Smooth muscle cell (in vitro differentiated cells): ENCODE data around the gene CCNF. TPM values are rescaled to one million over a fixed set of nuclear protein-coding genes. Genes with fewer than 3 reads are reported as not detected.

Experiments used
- DNase-seq: peaks from one replicate; lab custom pipeline; 2025; ENCODE audit not compliant: unreplicated experiment; lab: John Stamatoyannopoulos, UW
- H2AFZ ChIP-seq: fragments of 200-600 bp; sonication (generic); 2 replicates; pipeline ENCODE4 v1.6.0; 2016; ENCODE audit warnings: antibody characterized with exemption, low read depth, mild to moderate bottlenecking
- H3F3A ChIP-seq: fragments of 200-600 bp; sonication (generic); 2 replicates; pipeline ENCODE4 v1.6.0; 2017; ENCODE audit warnings: antibody characterized with exemption, low read depth
- H3K27ac ChIP-seq: fragments of 200-600 bp; sonication (generic); 2 replicates; pipeline ENCODE4 v1.5.1; 2016; ENCODE audit warnings: low read depth, mild to moderate bottlenecking
- H3K27me3 ChIP-seq: fragments of 200-600 bp; sonication (generic); 2 replicates; pipeline ENCODE4 v1.6.1; 2016; ENCODE audit warnings: low read depth, mild to moderate bottlenecking
- H3K36me3 ChIP-seq: fragments of 200-600 bp; sonication (generic); 2 replicates; pipeline ENCODE4 v1.5.1; 2016; ENCODE audit warnings: low read depth
- H3K4me1 ChIP-seq: fragments of 200-600 bp; sonication (generic); 2 replicates; pipeline ENCODE4 v1.5.1; 2016; ENCODE audit warnings: low read depth
- H3K4me2 ChIP-seq: fragments of 200-600 bp; sonication (generic); 2 replicates; pipeline ENCODE4 v1.6.0; 2016; ENCODE audit warnings: mild to moderate bottlenecking
- H3K4me3 ChIP-seq: fragments of 200-600 bp; sonication (generic); 2 replicates; pipeline ENCODE4 v1.5.1; 2016; ENCODE audit warnings: mild to moderate bottlenecking
- H3K79me2 ChIP-seq: fragments of 200-600 bp; sonication (generic); 2 replicates; pipeline ENCODE4 v1.6.0; 2016; ENCODE audit warnings: low read depth, mild to moderate bottlenecking
- H3K9ac ChIP-seq: fragments of 200-600 bp; sonication (generic); 2 replicates; pipeline ENCODE4 v1.6.0; 2016; ENCODE audit warnings: low read depth
- H3K9me3 ChIP-seq: fragments of 200-600 bp; sonication (generic); replicated peaks from 2 replicates; pipeline ENCODE4 v1.5.1; 2016; ENCODE audit warnings: low read depth
- H4K20me1 ChIP-seq: fragments of 200-600 bp; sonication (generic); 2 replicates; pipeline ENCODE4 v1.6.0; 2016; ENCODE audit warnings: low read depth
- CTCF ChIP-seq: fragments of 200-600 bp; sonication (generic); IDR thresholded peaks from 2 replicates; pipeline ENCODE4 v1.5.1; 2017; ENCODE audit warnings: borderline replicate concordance, mild to moderate bottlenecking, antibody characterized with exemption; ENCODE audit not compliant: insufficient read depth, poor library complexity, severe bottlenecking
- WGBS: methylation state at CpG from one replicate; pipeline ENCODE4 v1.1.7; 2016; ENCODE audit warnings: low lambda C conversion rate; 5-methylcytosine and 5-hydroxymethylcytosine counted together
- polyA plus RNA-seq: library from polyadenylated mRNA; unstranded; fragments of >200 nt; fragmentation: Nextera tagmentation; extraction: Ambion mirVana; gene quantifications from 2 replicates; pipeline ENCODE4 v1.2.1, GENCODE V29; 2016
- total RNA-seq: library from RNA; depleted of rRNA; stranded (reverse); fragments of >200 nt; gene quantifications from 2 replicates; pipeline ENCODE4 v1.2.3, GENCODE V29; 2014

CCNF gene
- total and polyA plus RNA-seq, 2 experiments from 2014 or later, result 3.6 to 12.8 TPM

GRCh38 chr16:2500430-2500917 is 71.2 kb downstream of the CCNF start:
- Histone ChIP-seq H3K4me1 (no peaks in the 10 kb centered on the region), H3K4me3 (no peak overlapping the region), H3K4me2 (no peak overlapping the region), H3K27me3 (no peaks in the 10 kb centered on the region), H3K9ac (no peak overlapping the region), H3K9me3 (no peaks in the 10 kb centered on the region), H3K27ac (no peak overlapping the region), H4K20me1 (no peaks in the 10 kb centered on the region), H3K36me3 (no peaks in the 10 kb centered on the region), H3F3A (peaks cover 5% of the 10 kb centered on the region), H2AFZ (no peak overlapping the region), H3K79me2 (no peaks in the 10 kb centered on the region)
- no peak for DNase-seq
- 95% methylated on average over 17 of the region's 20 CpGs for WGBS
- no peak for TF ChIP-seq CTCF

GRCh38 chr16:2500918-2501750 is 71.9 kb downstream of the CCNF start:
- DNase-seq, result peak; percentile 83
- Histone ChIP-seq H3K4me2 (peak overlapping the region; percentile 81), H3K4me1 (no peaks in the 10 kb centered on the region), H3F3A (peaks cover 5% of the 10 kb centered on the region), H2AFZ (no peak overlapping the region), H4K20me1 (no peaks in the 10 kb centered on the region), H3K4me3 (peak overlapping the region; percentile 42), H3K9ac (no peak overlapping the region), H3K27ac (no peak overlapping the region), H3K79me2 (no peaks in the 10 kb centered on the region), H3K9me3 (no peaks in the 10 kb centered on the region), H3K36me3 (no peaks in the 10 kb centered on the region), H3K27me3 (no peaks in the 10 kb centered on the region)
- 46% methylated on average over 20 of the region's 23 CpGs for WGBS
- peak; percentile 99 for TF ChIP-seq CTCF

- 84% methylated on average over 18 of the region's 18 CpGs for WGBS
- no peak overlapping the region for H3K9ac ChIP-seq
- no peak overlapping the region for H2AFZ ChIP-seq
- no peaks in the 10 kb centered on the region for H3K79me2 ChIP-seq
- H3K9me3 ChIP-seq, result no peaks in the 10 kb centered on the region
- peaks cover 5% of the 10 kb centered on the region for H3F3A ChIP-seq
- TF ChIP-seq CTCF, result no peak
- H3K4me3 ChIP-seq, result no peak overlapping the region
- H3K4me1 ChIP-seq, result no peaks in the 10 kb centered on the region
- no peaks in the 10 kb centered on the region for H3K27me3 ChIP-seq
- H3K4me2 ChIP-seq, result peak overlapping the region; percentile 72
- DNase-seq, result no peak
- no peaks in the 10 kb centered on the region for H4K20me1 ChIP-seq
- H3K36me3 ChIP-seq, result no peaks in the 10 kb centered on the region
- H3K27ac ChIP-seq, result peak overlapping the region; percentile 52
Measured at GRCh38 chr16:2501946-2502895, 73.0 kb downstream of the CCNF start.
